SK-N-SH (cell line): Measurements from ENCODE around the gene ATP6V0A1. TPM values are rescaled to one million over a fixed set of nuclear protein-coding genes. Genes with fewer than 3 reads are reported as not detected.

Experiments
- CTCF ChIA-PET: fragments of 300-600, 350-600 bp; formaldehyde crosslinking; extraction: SDS; loops from one replicate; lab custom pipeline; 2021; lab: Yijun Ruan, JAX
- POLR2A ChIA-PET: fragments of 350-600 bp; sonication (Branson Sonifier 250); formaldehyde crosslinking; extraction: SDS; loops from one replicate; lab custom pipeline; 2020; ENCODE audit warnings: antibody characterized with exemption, inconsistent platforms; lab: Yijun Ruan, JAX
- DNase-seq: peaks from one replicate; pipeline ENCODE4 v3.0.0; 2012
- H2AFZ ChIP-seq: fragments of 200-600 bp; sonication (generic); 2 replicates; pipeline ENCODE4 v1.8.1; 2016; ENCODE audit warnings: antibody characterized with exemption, mild to moderate bottlenecking, low read depth
- H3F3A ChIP-seq: fragments of 200-600 bp; sonication (generic); replicated peaks from 2 replicates; pipeline ENCODE3; 2016; ENCODE audit warnings: antibody characterized with exemption, mild to moderate bottlenecking; ENCODE audit not compliant: insufficient read depth
- H3K27ac ChIP-seq, 2 experiments: fragments of 200-500 bp in 1 of 2; fragments of 200-600 bp in 1 of 2; sonication (Bioruptor generic) in 1 of 2; sonication (generic), shearing (Covaris generic) in 1 of 2; 2 replicates each; pipeline versions ENCODE4 v1.5.1 to v1.6.1; 2014 to 2016; ENCODE audit warnings: low read depth in 2 of 2, inconsistent platforms in 1 of 2, low read length in 1 of 2, mild to moderate bottlenecking in 1 of 2, mixed read lengths in 1 of 2
- H3K27me3 ChIP-seq: fragments of 200-600 bp; sonication (generic), shearing (Covaris generic); 2 replicates; pipeline ENCODE4 v1.6.1; 2016; ENCODE audit warnings: mixed run types; ENCODE audit not compliant: insufficient read depth
- H3K36me3 ChIP-seq, 2 experiments: fragments of 200-500 bp in 1 of 2; fragments of 200-600 bp in 1 of 2; sonication (Bioruptor generic) in 1 of 2; sonication (generic) in 1 of 2; replicated peaks in 1 of 2; 2 replicates each; pipeline versions ENCODE3 to v1.5.1; 2014 to 2016; ENCODE audit warnings: low read length in 1 of 2, mild to moderate bottlenecking in 1 of 2; ENCODE audit not compliant: insufficient read depth in 2 of 2, control insufficient read depth in 1 of 2
- H3K4me1 ChIP-seq, 2 experiments: fragments of 200-500 bp in 1 of 2; fragments of 200-600 bp in 1 of 2; sonication (Bioruptor generic) in 1 of 2; sonication (generic), shearing (Covaris generic) in 1 of 2; 2 replicates each; pipeline versions ENCODE4 v1.5.1 to v1.6.1; 2014 to 2016; ENCODE audit warnings: low read depth in 1 of 2, low read length in 1 of 2, mixed run types in 1 of 2; ENCODE audit not compliant: insufficient read depth in 2 of 2, control insufficient read depth in 1 of 2
- H3K4me2 ChIP-seq: fragments of 200-600 bp; sonication (generic), shearing (Covaris generic); 2 replicates; pipeline ENCODE4 v1.6.1; 2017; ENCODE audit warnings: mixed run types
- H3K4me3 ChIP-seq, 2 experiments: fragments of 200-500 bp in 1 of 2; fragments of 200-600 bp in 1 of 2; sonication (Bioruptor generic) in 1 of 2; sonication (generic), shearing (Covaris generic) in 1 of 2; 2 replicates each; pipeline versions ENCODE4 v1.5.1 to v1.8.1; 2014 to 2016; ENCODE audit warnings: low read depth in 2 of 2, inconsistent platforms in 1 of 2, low read length in 1 of 2, mild to moderate bottlenecking in 1 of 2, mixed read lengths in 1 of 2, moderate library complexity in 1 of 2
- H3K79me2 ChIP-seq: fragments of 200-600 bp; sonication (generic); 2 replicates; pipeline ENCODE4 v1.8.1; 2017; ENCODE audit warnings: mild to moderate bottlenecking; ENCODE audit not compliant: insufficient read depth
- H3K9ac ChIP-seq: fragments of 200-600 bp; sonication (generic); 2 replicates; pipeline ENCODE4 v1.6.1; 2017; ENCODE audit warnings: mixed run types
- H3K9me2 ChIP-seq: fragments of 200-600 bp; sonication (generic); 2 replicates; pipeline ENCODE4 v1.6.1; 2017; ENCODE audit warnings: mixed run types
- H3K9me3 ChIP-seq: fragments of 200-600 bp; sonication (generic); 2 replicates; pipeline ENCODE4 v1.6.1; 2017; ENCODE audit warnings: mixed run types, mild to moderate bottlenecking, moderate library complexity
- H4K20me1 ChIP-seq: fragments of 200-600 bp; sonication (generic); 2 replicates; pipeline ENCODE4 v1.6.1; 2017; ENCODE audit warnings: mild to moderate bottlenecking, mixed run types; ENCODE audit not compliant: insufficient read depth
- CHD2 ChIP-seq: fragments of 150-350 bp; IDR thresholded peaks from 2 replicates; pipeline ENCODE4 v1.6.1; 2018; ENCODE audit warnings: low read length; ENCODE audit not compliant: partially characterized antibody
- EP300 ChIP-seq, 2 experiments: IDR thresholded peaks; 2 replicates each; pipeline versions ENCODE4 v1.4.0 to v1.6.1; 2012; ENCODE audit warnings: borderline replicate concordance in 1 of 2, low read depth in 1 of 2, low read length in 1 of 2
- FOSL2 ChIP-seq: IDR thresholded peaks from 2 replicates; pipeline ENCODE4 v1.4.0; 2012; ENCODE audit warnings: low read depth, mild to moderate bottlenecking, moderate library complexity, borderline replicate concordance
- FOXM1 ChIP-seq: IDR thresholded peaks from 2 replicates; pipeline ENCODE4 v1.4.0; 2012; ENCODE audit warnings: low read depth, mild to moderate bottlenecking
- GABPA ChIP-seq: IDR thresholded peaks from 2 replicates; pipeline ENCODE4 v1.4.0; 2012; ENCODE audit warnings: low read depth, mild to moderate bottlenecking
- GATA2 ChIP-seq: sonication (generic); formaldehyde crosslinking; IDR thresholded peaks from 2 replicates; pipeline ENCODE4 v1.5.0; 2020; ENCODE audit warnings: mild to moderate bottlenecking, missing genetic modification reagents
- JUND ChIP-seq: IDR thresholded peaks from 2 replicates; pipeline ENCODE4 v1.4.0; 2012
- MAX ChIP-seq: IDR thresholded peaks from 2 replicates; pipeline ENCODE4 v1.4.0; 2012; ENCODE audit warnings: low read depth
- MEF2A ChIP-seq: IDR thresholded peaks from 2 replicates; pipeline ENCODE4 v1.4.0; 2012; ENCODE audit warnings: low read depth, borderline replicate concordance
- NFIC ChIP-seq: IDR thresholded peaks from 2 replicates; pipeline ENCODE4 v1.4.0; 2012; ENCODE audit warnings: borderline replicate concordance
- POLR2AphosphoS5 ChIP-seq: IDR thresholded peaks from 2 replicates; pipeline ENCODE4 v1.6.1; 2012; ENCODE audit warnings: low read depth, low read length
- RAD21 ChIP-seq: IDR thresholded peaks from 2 replicates; pipeline ENCODE4 v1.6.1; 2012; ENCODE audit warnings: mild to moderate bottlenecking, low read length
- RCOR1 ChIP-seq: fragments of 150-350 bp; IDR thresholded peaks from 2 replicates; pipeline ENCODE4 v1.6.1; 2017; ENCODE audit warnings: antibody characterized with exemption, low read length
- RFX5 ChIP-seq: IDR thresholded peaks from 2 replicates; pipeline ENCODE4 v1.6.1; 2012; ENCODE audit warnings: mild to moderate bottlenecking, improper control_type of control experiment, low read length
- RXRA ChIP-seq: IDR thresholded peaks from 2 replicates; pipeline ENCODE4 v1.4.0; 2012; ENCODE audit warnings: low read depth, mild to moderate bottlenecking, borderline replicate concordance
- SIN3A ChIP-seq: IDR thresholded peaks from 2 replicates; pipeline ENCODE4 v1.6.1; 2012; ENCODE audit warnings: low read depth, mild to moderate bottlenecking, low read length, moderate library complexity, borderline replicate concordance
- SMC3 ChIP-seq: IDR thresholded peaks from 2 replicates; pipeline ENCODE4 v1.6.1; 2012; ENCODE audit warnings: low read depth, low read length, improper control_type of control experiment
- TCF12 ChIP-seq: IDR thresholded peaks from 2 replicates; pipeline ENCODE4 v1.4.0; 2012
- TEAD4 ChIP-seq: IDR thresholded peaks from 2 replicates; pipeline ENCODE4 v1.4.0; 2012; ENCODE audit warnings: mild to moderate bottlenecking, borderline replicate concordance; ENCODE audit not compliant: insufficient read depth
- WGBS: methylation state at CpG from one replicate; pipeline ENCODE4 v1.1.6; 2017; ENCODE audit warnings: low lambda C conversion rate; 5-methylcytosine and 5-hydroxymethylcytosine counted together
- polyA plus RNA-seq, 3 experiments: library from polyadenylated mRNA; depleted of rRNA; stranded (reverse); fragments of >200 nt; gene quantifications; 2 replicates each; pipeline ENCODE4 v1.2.3, GENCODE V29; 2012
- TF ChIP-seq, protein P1 (sequence below): IDR thresholded peaks from 2 replicates; pipeline ENCODE4; 2012
- TF ChIP-seq, protein P2 (sequence below): IDR thresholded peaks from 2 replicates; pipeline ENCODE4 v1.4.0; 2012; ENCODE audit warnings: low read depth, borderline replicate concordance
- TF ChIP-seq, protein P3 (sequence below): fragments of 200-600 bp; sonication (generic); IDR thresholded peaks from 2 replicates; pipeline ENCODE4 v1.6.1; 2017; ENCODE audit warnings: antibody characterized with exemption, mild to moderate bottlenecking, moderate library complexity

ATP6V0A1 gene
- polyA plus RNA-seq, 1 of the 3 experiments (the other 2 are of a cell fraction) = 31.7 TPM

DNA sequence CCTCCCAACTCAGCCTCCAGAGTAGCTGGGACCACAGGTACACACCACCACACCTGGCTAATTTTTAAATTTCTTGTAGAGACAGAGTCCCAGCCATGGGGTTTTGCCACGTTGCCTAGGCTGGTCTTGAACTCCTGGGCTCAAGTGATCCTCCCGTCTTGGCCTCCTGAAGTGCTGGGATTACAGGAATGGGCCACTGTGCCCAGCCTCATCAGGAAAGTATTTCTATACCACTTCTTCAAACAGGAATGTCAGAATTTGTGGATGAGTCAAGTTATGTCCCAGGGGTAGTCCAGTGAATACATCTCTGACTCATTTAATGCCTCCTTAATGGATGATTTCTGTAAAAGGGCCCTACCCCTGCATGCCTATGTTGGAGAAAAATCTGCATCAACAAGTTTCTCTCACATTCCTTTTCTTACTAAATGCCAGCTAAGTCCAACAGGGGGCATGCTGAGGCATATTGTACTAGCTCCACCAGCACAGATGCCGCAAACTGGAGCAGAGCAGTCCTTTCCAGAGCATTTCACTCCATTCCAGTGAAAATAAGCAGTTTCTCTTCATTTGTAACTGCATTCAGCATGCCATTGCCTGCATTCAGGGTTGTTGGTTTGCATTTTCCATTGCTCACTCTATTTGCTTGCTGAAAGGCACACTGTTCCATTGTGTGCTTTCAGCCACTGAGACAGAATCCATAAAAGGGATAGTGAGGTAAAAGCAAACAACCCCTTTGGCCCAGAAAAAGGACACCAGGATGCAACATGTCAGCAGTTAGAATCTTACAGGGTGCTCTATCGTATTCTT, 30.3 kb upstream of the ATP6V0A1 start:
- DNase-seq = peak; percentile 63
- H3K9ac ChIP-seq = no peak overlapping the region; the same call in 1 of the 2 replicates
- POLR2A ChIA-PET = interaction anchor here (0.6 kb wide), 1 partner anchor 55 kb away, joined by 3 read pairs; no protein-coding TSS in a partner anchor
- H3K36me3 ChIP-seq = no peaks in the 10 kb centered on the region
- peaks cover 28% of the 10 kb centered on the region for H3F3A ChIP-seq
- peak overlapping the region; percentile 49; the same call in 1 of the 2 replicates for H3K4me2 ChIP-seq
- no peaks in the 10 kb centered on the region for H4K20me1 ChIP-seq
- H2AFZ ChIP-seq = no peak overlapping the region; the same call in 1 of the 2 replicates
- CTCF ChIA-PET = interaction anchor here (0.6 to 2.3 kb wide), 20 partner anchors 8 to 125 kb away, joined by 3 to 11 read pairs (median 4); no protein-coding TSS in a partner anchor
- no peaks in the 10 kb centered on the region for H3K9me2 ChIP-seq
- peaks cover 10% of the 10 kb centered on the region for H3K79me2 ChIP-seq
- H3K9me3 ChIP-seq = no peaks in the 10 kb centered on the region
- no peak overlapping the region for H3K4me3 ChIP-seq
- peaks cover 0 to 4% of the 10 kb centered on the region in 2 experiments; a peak in 1 of 4 replicates for H3K4me1 ChIP-seq
- peak; percentile 53; the same call in 1 of the 2 replicates for TF ChIP-seq RCOR1
- peak; percentile 70 for TF ChIP-seq NFIC
- no peak for TF ChIP-seq GABPA
- TF ChIP-seq SMC3 = peak; percentile 82
- peak; percentile 82 for TF ChIP-seq TCF12
- no peak; the same call in 1 of the 2 replicates for TF ChIP-seq RXRA
- no peak for TF ChIP-seq MEF2A
- TF ChIP-seq, protein P1, sequence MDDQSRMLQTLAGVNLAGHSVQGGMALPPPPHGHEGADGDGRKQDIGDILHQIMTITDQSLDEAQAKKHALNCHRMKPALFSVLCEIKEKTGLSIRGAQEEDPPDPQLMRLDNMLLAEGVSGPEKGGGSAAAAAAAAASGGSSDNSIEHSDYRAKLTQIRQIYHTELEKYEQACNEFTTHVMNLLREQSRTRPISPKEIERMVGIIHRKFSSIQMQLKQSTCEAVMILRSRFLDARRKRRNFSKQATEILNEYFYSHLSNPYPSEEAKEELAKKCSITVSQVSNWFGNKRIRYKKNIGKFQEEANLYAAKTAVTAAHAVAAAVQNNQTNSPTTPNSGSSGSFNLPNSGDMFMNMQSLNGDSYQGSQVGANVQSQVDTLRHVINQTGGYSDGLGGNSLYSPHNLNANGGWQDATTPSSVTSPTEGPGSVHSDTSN = peak; percentile 79
- TF ChIP-seq MAX = peak; percentile 83; the same call in 1 of the 2 replicates
- no peak for TF ChIP-seq RFX5
- TF ChIP-seq FOXM1 = peak; percentile 45; the same call in 1 of the 2 replicates
- peak; percentile 72 for TF ChIP-seq RAD21
- TF ChIP-seq, protein P2, sequence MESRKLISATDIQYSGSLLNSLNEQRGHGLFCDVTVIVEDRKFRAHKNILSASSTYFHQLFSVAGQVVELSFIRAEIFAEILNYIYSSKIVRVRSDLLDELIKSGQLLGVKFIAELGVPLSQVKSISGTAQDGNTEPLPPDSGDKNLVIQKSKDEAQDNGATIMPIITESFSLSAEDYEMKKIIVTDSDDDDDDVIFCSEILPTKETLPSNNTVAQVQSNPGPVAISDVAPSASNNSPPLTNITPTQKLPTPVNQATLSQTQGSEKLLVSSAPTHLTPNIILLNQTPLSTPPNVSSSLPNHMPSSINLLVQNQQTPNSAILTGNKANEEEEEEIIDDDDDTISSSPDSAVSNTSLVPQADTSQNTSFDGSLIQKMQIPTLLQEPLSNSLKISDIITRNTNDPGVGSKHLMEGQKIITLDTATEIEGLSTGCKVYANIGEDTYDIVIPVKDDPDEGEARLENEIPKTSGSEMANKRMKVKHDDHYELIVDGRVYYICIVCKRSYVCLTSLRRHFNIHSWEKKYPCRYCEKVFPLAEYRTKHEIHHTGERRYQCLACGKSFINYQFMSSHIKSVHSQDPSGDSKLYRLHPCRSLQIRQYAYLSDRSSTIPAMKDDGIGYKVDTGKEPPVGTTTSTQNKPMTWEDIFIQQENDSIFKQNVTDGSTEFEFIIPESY = peak; percentile 57; the same call in 1 of the 2 replicates
- no peak for TF ChIP-seq GATA2
- peak; percentile 99 for TF ChIP-seq FOSL2
- TF ChIP-seq, protein P3, sequence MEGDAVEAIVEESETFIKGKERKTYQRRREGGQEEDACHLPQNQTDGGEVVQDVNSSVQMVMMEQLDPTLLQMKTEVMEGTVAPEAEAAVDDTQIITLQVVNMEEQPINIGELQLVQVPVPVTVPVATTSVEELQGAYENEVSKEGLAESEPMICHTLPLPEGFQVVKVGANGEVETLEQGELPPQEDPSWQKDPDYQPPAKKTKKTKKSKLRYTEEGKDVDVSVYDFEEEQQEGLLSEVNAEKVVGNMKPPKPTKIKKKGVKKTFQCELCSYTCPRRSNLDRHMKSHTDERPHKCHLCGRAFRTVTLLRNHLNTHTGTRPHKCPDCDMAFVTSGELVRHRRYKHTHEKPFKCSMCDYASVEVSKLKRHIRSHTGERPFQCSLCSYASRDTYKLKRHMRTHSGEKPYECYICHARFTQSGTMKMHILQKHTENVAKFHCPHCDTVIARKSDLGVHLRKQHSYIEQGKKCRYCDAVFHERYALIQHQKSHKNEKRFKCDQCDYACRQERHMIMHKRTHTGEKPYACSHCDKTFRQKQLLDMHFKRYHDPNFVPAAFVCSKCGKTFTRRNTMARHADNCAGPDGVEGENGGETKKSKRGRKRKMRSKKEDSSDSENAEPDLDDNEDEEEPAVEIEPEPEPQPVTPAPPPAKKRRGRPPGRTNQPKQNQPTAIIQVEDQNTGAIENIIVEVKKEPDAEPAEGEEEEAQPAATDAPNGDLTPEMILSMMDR = peak; percentile 83
- peak; percentile 95 for TF ChIP-seq JUND
- peak; percentile 43 for TF ChIP-seq CHD2
- peak in 1 of 2 experiments; percentile 78; a peak in 1 of 4 replicates for TF ChIP-seq EP300 (IDR thresholded peaks at IDR 0.05; ENCODE audit: borderline replicate concordance in 1 of 2, low read depth in 1 of 2, low read length in 1 of 2)
- peak; percentile 63; the same call in 1 of the 2 replicates for TF ChIP-seq POLR2AphosphoS5
- TF ChIP-seq TEAD4 = peak; percentile 88; the same call in 1 of the 2 replicates
- TF ChIP-seq SIN3A = no peak; the same call in 1 of the 2 replicates
- H3K27ac ChIP-seq = peak overlapping the region in 1 of 2 experiments; percentile 79; a peak in 2 of 4 replicates
- WGBS = 9% methylated on average over 4 of the region's 4 CpGs
- no peaks in the 10 kb centered on the region for H3K27me3 ChIP-seq
